Astrocyte (in vitro differentiated cells and primary cell): Measurements from ENCODE around the gene CAND2. TPM values are rescaled to one million over a fixed set of nuclear protein-coding genes. Genes with fewer than 3 reads are reported as not detected.
"Not testable (repeated sequence)": the region's sequence is repeated elsewhere in the genome, so short reads cannot be mapped to it uniquely, and the experiment has no call there.

ENCODE experiments used
- DNase-seq: peaks from one replicate; pipeline ENCODE4 v3.0.0-alpha.2; 2010; ENCODE audit warnings: low read depth
- FAIRE-seq: peaks from 2 replicates; lab custom pipeline; 2011; peaks lifted over from hg19 to GRCh38; lab: Jason Lieb, UNC
- H2AFZ ChIP-seq: 2 replicates; pipeline ENCODE4 v1.6.0; 2012; ENCODE audit warnings: low read depth, low read length, inconsistent platforms
- H3K27ac ChIP-seq: 2 replicates; pipeline ENCODE4 v1.5.1; 2011; ENCODE audit warnings: low read depth, low read length, inconsistent platforms
- H3K27me3 ChIP-seq: 2 replicates; pipeline ENCODE4 v1.6.0; 2011; ENCODE audit warnings: low read length, inconsistent platforms; ENCODE audit not compliant: insufficient read depth
- H3K36me3 ChIP-seq: 2 replicates; pipeline ENCODE4 v1.5.1; 2011; ENCODE audit warnings: low read length, inconsistent platforms; ENCODE audit not compliant: insufficient read depth
- H3K4me1 ChIP-seq: 2 replicates; pipeline ENCODE4 v1.5.1; 2011; ENCODE audit warnings: low read length, inconsistent platforms; ENCODE audit not compliant: insufficient read depth
- H3K4me2 ChIP-seq: 2 replicates; pipeline ENCODE4 v1.6.0; 2012; ENCODE audit warnings: low read length, inconsistent platforms
- H3K4me3 ChIP-seq: 2 replicates; pipeline ENCODE4 v1.5.1; 2011; ENCODE audit warnings: low read depth, mild to moderate bottlenecking, low read length, inconsistent platforms; ENCODE audit not compliant: insufficient read depth
- H3K79me2 ChIP-seq: 2 replicates; pipeline ENCODE4 v1.6.0; 2012; ENCODE audit warnings: mild to moderate bottlenecking, low read length, inconsistent platforms; ENCODE audit not compliant: insufficient read depth
- H3K9ac ChIP-seq: 2 replicates; pipeline ENCODE4 v1.6.0; 2012; ENCODE audit warnings: mild to moderate bottlenecking, low read length, inconsistent platforms
- H3K9me3 ChIP-seq: 2 replicates; pipeline ENCODE4 v1.5.1; 2012; ENCODE audit warnings: low read depth, mild to moderate bottlenecking, low read length, inconsistent platforms; ENCODE audit not compliant: insufficient read depth
- H4K20me1 ChIP-seq: 2 replicates; pipeline ENCODE4 v1.6.0; 2012; ENCODE audit warnings: low read length, inconsistent platforms; ENCODE audit not compliant: insufficient read depth
- H3K27ac Mint-ChIP-seq: one replicate; pipeline ENCODE4 v1.8.0; 2021; ENCODE audit warnings: mild to moderate bottlenecking, mixed read lengths; ENCODE audit not compliant: unreplicated experiment
- H3K27me3 Mint-ChIP-seq: one replicate; pipeline ENCODE4 v1.8.0; 2021; ENCODE audit warnings: low read depth, mixed read lengths; ENCODE audit not compliant: unreplicated experiment
- H3K36me3 Mint-ChIP-seq: one replicate; pipeline ENCODE4 v1.8.0; 2021; ENCODE audit warnings: low read depth, mixed read lengths; ENCODE audit not compliant: unreplicated experiment
- H3K4me1 Mint-ChIP-seq: one replicate; pipeline ENCODE4 v1.8.0; 2021; ENCODE audit warnings: low read depth, mixed read lengths; ENCODE audit not compliant: unreplicated experiment
- H3K4me3 Mint-ChIP-seq: one replicate; pipeline ENCODE4 v1.8.0; 2021; ENCODE audit warnings: mild to moderate bottlenecking, moderate library complexity, mixed read lengths; ENCODE audit not compliant: unreplicated experiment
- H3K9me3 Mint-ChIP-seq: one replicate; pipeline ENCODE4 v1.8.0; 2021; ENCODE audit warnings: mild to moderate bottlenecking, mixed read lengths; ENCODE audit not compliant: unreplicated experiment
- EZH2 ChIP-seq: IDR thresholded peaks from 2 replicates; pipeline ENCODE4 v1.6.1; 2012; ENCODE audit warnings: mild to moderate bottlenecking, low read length, inconsistent platforms; ENCODE audit not compliant: insufficient read depth
- total RNA-seq: library from RNA; stranded (reverse); gene quantifications from 2 replicates; pipeline ENCODE4 v1.2.1, GENCODE V29; 2021
- TF ChIP-seq, protein P1 (sequence below): IDR thresholded peaks from 2 replicates; pipeline ENCODE4 v1.5.1; 2011; ENCODE audit warnings: low read depth, mild to moderate bottlenecking, inconsistent platforms, low read length, moderate library complexity; ENCODE audit not compliant: insufficient read depth

Gene CAND2
- total RNA-seq, 1 donor from 2014 or later: 4.6 TPM

DNA sequence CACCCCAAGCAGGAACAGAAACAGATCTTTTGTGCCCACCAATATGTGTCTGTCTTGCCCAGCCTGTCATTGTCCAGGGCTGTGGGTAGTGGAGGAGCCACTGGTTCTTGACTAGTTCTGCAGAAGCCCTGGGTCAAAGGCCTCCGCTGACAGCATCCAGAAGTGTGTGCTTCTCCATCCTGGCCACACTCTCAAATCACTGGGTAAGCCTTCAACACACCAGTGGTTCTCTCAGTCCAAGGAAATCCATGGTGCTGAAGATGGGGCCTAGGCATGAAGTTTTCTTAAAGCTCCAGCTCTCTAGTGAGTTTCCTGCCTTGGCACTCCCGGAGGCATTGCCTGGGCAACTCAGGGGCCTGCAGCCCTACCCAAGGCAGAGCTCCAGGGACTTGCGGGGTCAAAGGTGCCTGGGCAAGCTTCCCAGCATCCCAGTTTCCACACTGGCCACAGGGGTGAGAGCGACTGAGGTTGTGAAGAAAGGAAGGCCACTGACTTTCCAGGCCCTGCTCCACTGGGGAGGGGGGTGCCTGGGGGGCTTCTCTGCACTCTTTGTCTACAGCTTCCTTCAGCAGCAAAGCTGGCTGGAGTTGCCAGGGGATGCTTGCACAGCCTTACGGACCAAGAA is 82.8 kb downstream of the CAND2 start:
- H3K9ac ChIP-seq: no peak overlapping the region
- no peaks in the 10 kb centered on the region for H3K9me3 ChIP-seq
- no peak overlapping the region for H3K4me2 ChIP-seq
- H3K9me3 Mint-ChIP-seq: peaks cover 5% of the 10 kb centered on the region
- H3K27me3 ChIP-seq: no peaks in the 10 kb centered on the region
- H3K4me3 ChIP-seq: no peak overlapping the region
- no peaks in the 10 kb centered on the region for H3K4me1 Mint-ChIP-seq
- no peak overlapping the region for H3K4me3 Mint-ChIP-seq
- no peak overlapping the region for H3K27ac ChIP-seq
- H3K36me3 ChIP-seq: no peaks in the 10 kb centered on the region
- H3K27me3 Mint-ChIP-seq: peaks cover 50% of the 10 kb centered on the region
- TF ChIP-seq, protein P1, sequence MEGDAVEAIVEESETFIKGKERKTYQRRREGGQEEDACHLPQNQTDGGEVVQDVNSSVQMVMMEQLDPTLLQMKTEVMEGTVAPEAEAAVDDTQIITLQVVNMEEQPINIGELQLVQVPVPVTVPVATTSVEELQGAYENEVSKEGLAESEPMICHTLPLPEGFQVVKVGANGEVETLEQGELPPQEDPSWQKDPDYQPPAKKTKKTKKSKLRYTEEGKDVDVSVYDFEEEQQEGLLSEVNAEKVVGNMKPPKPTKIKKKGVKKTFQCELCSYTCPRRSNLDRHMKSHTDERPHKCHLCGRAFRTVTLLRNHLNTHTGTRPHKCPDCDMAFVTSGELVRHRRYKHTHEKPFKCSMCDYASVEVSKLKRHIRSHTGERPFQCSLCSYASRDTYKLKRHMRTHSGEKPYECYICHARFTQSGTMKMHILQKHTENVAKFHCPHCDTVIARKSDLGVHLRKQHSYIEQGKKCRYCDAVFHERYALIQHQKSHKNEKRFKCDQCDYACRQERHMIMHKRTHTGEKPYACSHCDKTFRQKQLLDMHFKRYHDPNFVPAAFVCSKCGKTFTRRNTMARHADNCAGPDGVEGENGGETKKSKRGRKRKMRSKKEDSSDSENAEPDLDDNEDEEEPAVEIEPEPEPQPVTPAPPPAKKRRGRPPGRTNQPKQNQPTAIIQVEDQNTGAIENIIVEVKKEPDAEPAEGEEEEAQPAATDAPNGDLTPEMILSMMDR: no peak
- TF ChIP-seq EZH2: no peak
- H3K4me1 ChIP-seq: no peaks in the 10 kb centered on the region
- no peaks in the 10 kb centered on the region for H3K36me3 Mint-ChIP-seq
- H4K20me1 ChIP-seq: no peaks in the 10 kb centered on the region
- H3K79me2 ChIP-seq: no peaks in the 10 kb centered on the region
- no peak overlapping the region for H3K27ac Mint-ChIP-seq
- no peak overlapping the region for H2AFZ ChIP-seq
- DNase-seq (no peak), FAIRE-seq (no peak)

DNA sequence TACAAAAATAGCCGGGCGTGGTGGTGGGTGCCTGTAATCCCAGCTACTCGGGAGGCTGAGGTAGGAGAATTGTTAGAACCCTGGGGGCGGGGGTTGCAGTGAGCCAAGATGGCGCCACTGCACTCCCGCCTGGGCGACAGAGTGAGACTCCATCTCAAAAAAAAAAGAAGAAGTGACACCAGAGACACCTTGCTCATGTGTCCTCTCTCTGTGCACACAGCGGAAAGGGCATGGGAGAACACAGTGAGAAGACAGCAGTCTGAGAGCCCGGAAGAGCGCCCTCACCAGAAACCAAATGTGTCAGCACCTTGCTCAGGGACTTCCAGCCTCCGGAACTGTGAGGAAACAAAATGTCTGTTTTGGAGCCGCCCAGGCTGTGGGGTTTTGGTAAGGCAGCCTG is 85.4 kb downstream of the CAND2 start:
- not testable (repeated sequence) for H3K36me3 Mint-ChIP-seq, H3K4me1 Mint-ChIP-seq

DNA sequence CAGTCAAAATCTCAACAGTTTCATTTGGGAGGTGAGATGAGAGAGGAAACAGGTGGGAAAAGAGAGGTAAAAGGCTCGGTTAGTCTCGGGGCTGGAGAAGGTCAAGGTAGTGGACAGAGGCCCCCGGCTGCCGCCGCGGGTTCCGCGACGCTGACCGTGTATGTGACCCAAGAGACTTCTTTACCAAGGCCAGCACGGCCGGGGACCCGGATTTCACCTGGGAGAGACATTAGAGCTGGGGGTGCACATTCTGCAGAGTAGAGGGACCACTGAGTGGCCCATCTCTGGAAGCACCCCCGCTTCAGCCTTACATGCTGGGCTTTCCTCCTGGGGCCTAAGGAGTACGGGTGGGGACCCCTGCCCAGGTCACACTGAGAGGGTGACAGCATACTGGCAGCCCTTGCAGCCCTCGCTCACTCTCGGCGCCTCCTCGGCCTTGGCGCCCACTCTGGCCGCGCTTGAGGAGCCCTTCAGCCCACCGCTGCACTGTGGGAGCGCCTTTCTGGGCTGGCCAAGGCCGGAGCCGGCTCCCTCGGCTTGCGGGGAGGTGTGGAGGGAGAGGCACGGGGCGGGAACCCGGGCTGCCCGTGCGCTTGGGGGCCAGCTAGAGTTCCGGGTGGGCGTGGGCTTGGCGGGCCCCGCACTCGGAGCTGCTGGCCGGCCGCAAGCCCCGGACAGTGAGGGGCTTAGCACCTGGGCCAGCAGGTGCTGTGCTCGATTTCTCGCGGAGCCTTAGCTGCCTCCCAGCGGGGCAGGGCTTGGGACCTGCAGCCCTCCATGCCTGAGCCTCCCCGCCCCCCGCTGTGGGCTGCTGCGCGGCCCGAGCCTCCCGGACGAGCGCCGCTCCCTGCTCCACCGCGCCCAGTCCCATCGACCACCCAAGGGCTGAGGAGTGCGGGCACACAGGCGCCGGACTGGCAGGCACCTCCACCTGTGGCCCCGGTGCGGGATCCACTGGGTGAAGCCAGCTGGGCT is 86.1 kb downstream of the CAND2 start:
- FAIRE-seq (no peak), DNase-seq (no peak)
- H3K27ac ChIP-seq: no peak overlapping the region
- H3K79me2 ChIP-seq: no peaks in the 10 kb centered on the region
- no peak overlapping the region for H3K4me3 ChIP-seq
- no peak overlapping the region for H2AFZ ChIP-seq
- no peak for TF ChIP-seq EZH2
- TF ChIP-seq, protein P1: no peak
- Mint-ChIP-seq H3K4me3 (no peak overlapping the region), H3K27ac (no peak overlapping the region), H3K4me1 (no peaks in the 10 kb centered on the region), H3K27me3 (peaks cover 51% of the 10 kb centered on the region), H3K9me3 (peaks cover 5% of the 10 kb centered on the region), H3K36me3 (no peaks in the 10 kb centered on the region)
- no peaks in the 10 kb centered on the region for H3K36me3 ChIP-seq
- no peaks in the 10 kb centered on the region for H3K4me1 ChIP-seq
- no peak overlapping the region for H3K4me2 ChIP-seq
- H4K20me1 ChIP-seq: no peaks in the 10 kb centered on the region
- no peak overlapping the region for H3K9ac ChIP-seq
- H3K9me3 ChIP-seq: no peaks in the 10 kb centered on the region
- peaks cover 14% of the 10 kb centered on the region for H3K27me3 ChIP-seq

More for the DNA sequence above, 85.4 kb downstream of the CAND2 start:
- not testable (repeated sequence) for H3K9me3 ChIP-seq, H3K4me1 ChIP-seq, H3K9ac ChIP-seq, FAIRE-seq, H2AFZ ChIP-seq, H3K4me3 Mint-ChIP-seq, H3K27ac ChIP-seq, H3K9me3 Mint-ChIP-seq, DNase-seq, H3K4me3 ChIP-seq, H3K27ac Mint-ChIP-seq, H3K79me2 ChIP-seq, H3K36me3 ChIP-seq, H3K4me2 ChIP-seq, H4K20me1 ChIP-seq, H3K27me3 ChIP-seq
- peaks cover 45% of the 10 kb centered on the region for H3K27me3 Mint-ChIP-seq
